Loucy (cell line): ENCODE measurements around the gene CLEC4F.
A peak's percentile ranks its signal among the peaks of the same experiment; 100 is the strongest.

ENCODE experiments used
- H2AFZ ChIP-seq: fragments of 200-600 bp; sonication (generic); 2 replicates; pipeline ENCODE4 v1.6.0; 2016; ENCODE audit warnings: antibody characterized with exemption, mild to moderate bottlenecking, low read length, moderate library complexity
- H3F3A ChIP-seq: fragments of 200-600 bp; 2 replicates; pipeline ENCODE4 v1.6.0; 2016; ENCODE audit warnings: antibody characterized with exemption, low read depth, mild to moderate bottlenecking
- H3K27me3 ChIP-seq: fragments of 200-600 bp; sonication (generic); 2 replicates; pipeline ENCODE4 v1.6.1; 2014; ENCODE audit warnings: low read length, mild to moderate bottlenecking; ENCODE audit not compliant: insufficient read depth, poor library complexity, severe bottlenecking
- H3K36me3 ChIP-seq: fragments of 200-600 bp; sonication (generic); 2 replicates; pipeline ENCODE4 v1.6.1; 2016; ENCODE audit warnings: low read length; ENCODE audit not compliant: insufficient read depth
- H3K4me1 ChIP-seq: fragments of 200-600 bp; sonication (generic); 2 replicates; pipeline ENCODE4 v1.5.1; 2014; ENCODE audit warnings: low read length, mild to moderate bottlenecking; ENCODE audit not compliant: insufficient read depth, poor library complexity, severe bottlenecking
- H3K4me2 ChIP-seq: fragments of 200-600 bp; sonication (generic); 2 replicates; pipeline ENCODE4 v1.6.0; 2014; ENCODE audit warnings: antibody characterized with exemption, low read length, low read depth, mild to moderate bottlenecking; ENCODE audit not compliant: poor library complexity, severe bottlenecking
- H3K4me3 ChIP-seq: fragments of 200-600 bp; sonication (generic); 2 replicates; pipeline ENCODE4 v1.5.1; 2014; ENCODE audit warnings: low read length, mild to moderate bottlenecking, mixed read lengths; ENCODE audit not compliant: poor library complexity, severe bottlenecking
- H3K79me2 ChIP-seq: fragments of 200-600 bp; sonication (generic); 2 replicates; pipeline ENCODE4 v1.6.1; 2014; ENCODE audit warnings: low read length; ENCODE audit not compliant: insufficient read depth
- H3K9ac ChIP-seq: fragments of 200-600 bp; sonication (generic); 2 replicates; pipeline ENCODE4 v1.6.0; 2014; ENCODE audit warnings: mild to moderate bottlenecking, low read depth, low read length, moderate library complexity; ENCODE audit not compliant: poor library complexity, severe bottlenecking
- H3K9me2 ChIP-seq: fragments of 200-600 bp; sonication (generic); replicated peaks from 2 replicates; pipeline ENCODE4 v1.6.1; 2016; ENCODE audit warnings: low read depth, low read length, mixed read lengths
- H3K9me3 ChIP-seq: fragments of 200-600 bp; sonication (generic); 2 replicates; pipeline ENCODE4 v1.6.1; 2014; ENCODE audit warnings: mild to moderate bottlenecking, antibody characterized with exemption, low read length, low read depth; ENCODE audit not compliant: insufficient read depth
- H4K20me1 ChIP-seq: fragments of 200-600 bp; sonication (generic); 2 replicates; pipeline ENCODE4 v1.6.0; 2014; ENCODE audit warnings: antibody characterized with exemption, low read length, mild to moderate bottlenecking; ENCODE audit not compliant: insufficient read depth, poor library complexity, severe bottlenecking
- EZH2phosphoT487 ChIP-seq: fragments of 200-600 bp; IDR thresholded peaks from 2 replicates; pipeline ENCODE4 v1.6.1; 2018; ENCODE audit warnings: antibody characterized with exemption, mild to moderate bottlenecking, moderate library complexity, borderline replicate concordance
- TF ChIP-seq, protein P1 (sequence below): fragments of 200-600 bp; sonication (generic); conservative IDR thresholded peaks from 2 replicates; pipeline ENCODE4 v1.5.1; 2014; ENCODE audit warnings: mild to moderate bottlenecking, antibody characterized with exemption, low read length

Gene CLEC4F

DNA sequence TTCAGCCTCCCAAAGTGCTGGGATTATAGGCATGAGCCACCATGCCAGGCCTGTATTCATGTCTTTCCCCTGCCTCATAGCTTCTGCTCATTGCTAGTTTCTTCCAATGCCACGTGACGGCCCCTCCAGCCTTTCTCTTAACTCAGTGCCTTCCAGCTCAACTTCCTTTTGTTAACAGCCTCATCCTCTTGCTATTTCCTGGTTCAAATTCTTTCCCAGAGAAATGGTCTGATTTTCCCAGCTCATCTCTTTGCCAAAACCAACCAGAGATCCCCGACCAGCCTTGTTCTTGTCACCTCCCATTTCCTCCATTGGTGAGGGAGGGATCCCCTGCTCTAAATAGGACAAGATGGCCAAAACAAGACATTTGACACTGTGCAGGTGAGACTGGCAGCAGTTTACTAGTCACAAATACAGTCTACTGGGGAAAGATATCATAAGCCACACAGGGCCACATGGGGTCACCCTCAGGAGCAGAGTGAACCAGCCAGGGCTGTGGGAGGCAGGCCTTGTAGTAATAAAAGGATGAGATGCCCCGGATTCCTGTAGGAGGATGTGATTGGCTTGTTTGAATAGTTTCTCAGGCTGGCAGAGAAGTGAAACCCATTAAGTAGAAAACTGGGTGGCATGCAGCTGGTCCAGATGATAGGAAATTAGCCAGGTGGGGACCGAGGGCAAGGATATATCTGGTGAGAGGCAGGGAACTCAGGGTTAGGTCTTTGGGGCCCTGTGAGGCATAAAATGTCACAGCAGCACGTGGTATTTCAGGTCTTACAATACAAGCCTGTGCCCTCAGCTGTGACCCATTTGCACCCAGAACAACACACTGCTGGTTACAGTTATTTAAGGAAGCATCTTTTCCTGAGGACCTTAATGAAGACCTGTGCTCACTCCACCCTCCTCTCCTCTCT lies 8.8 kb upstream of the CLEC4F start:
- no peaks in the 10 kb centered on the region for H3K79me2 ChIP-seq
- no peak overlapping the region for H3K9ac ChIP-seq
- H3K4me1 ChIP-seq = no peaks in the 10 kb centered on the region
- H3K9me2 ChIP-seq = no peaks in the 10 kb centered on the region
- no peaks in the 10 kb centered on the region for H3F3A ChIP-seq
- H3K27me3 ChIP-seq = no peaks in the 10 kb centered on the region
- H3K4me3 ChIP-seq = no peak overlapping the region
- no peaks in the 10 kb centered on the region for H3K36me3 ChIP-seq
- no peak overlapping the region for H3K4me2 ChIP-seq
- peak overlapping the region; percentile 62 for H2AFZ ChIP-seq
- H3K9me3 ChIP-seq = no peaks in the 10 kb centered on the region
- TF ChIP-seq, protein P1, sequence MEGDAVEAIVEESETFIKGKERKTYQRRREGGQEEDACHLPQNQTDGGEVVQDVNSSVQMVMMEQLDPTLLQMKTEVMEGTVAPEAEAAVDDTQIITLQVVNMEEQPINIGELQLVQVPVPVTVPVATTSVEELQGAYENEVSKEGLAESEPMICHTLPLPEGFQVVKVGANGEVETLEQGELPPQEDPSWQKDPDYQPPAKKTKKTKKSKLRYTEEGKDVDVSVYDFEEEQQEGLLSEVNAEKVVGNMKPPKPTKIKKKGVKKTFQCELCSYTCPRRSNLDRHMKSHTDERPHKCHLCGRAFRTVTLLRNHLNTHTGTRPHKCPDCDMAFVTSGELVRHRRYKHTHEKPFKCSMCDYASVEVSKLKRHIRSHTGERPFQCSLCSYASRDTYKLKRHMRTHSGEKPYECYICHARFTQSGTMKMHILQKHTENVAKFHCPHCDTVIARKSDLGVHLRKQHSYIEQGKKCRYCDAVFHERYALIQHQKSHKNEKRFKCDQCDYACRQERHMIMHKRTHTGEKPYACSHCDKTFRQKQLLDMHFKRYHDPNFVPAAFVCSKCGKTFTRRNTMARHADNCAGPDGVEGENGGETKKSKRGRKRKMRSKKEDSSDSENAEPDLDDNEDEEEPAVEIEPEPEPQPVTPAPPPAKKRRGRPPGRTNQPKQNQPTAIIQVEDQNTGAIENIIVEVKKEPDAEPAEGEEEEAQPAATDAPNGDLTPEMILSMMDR = no peak
- no peak for TF ChIP-seq EZH2phosphoT487
- H4K20me1 ChIP-seq = no peaks in the 10 kb centered on the region

DNA sequence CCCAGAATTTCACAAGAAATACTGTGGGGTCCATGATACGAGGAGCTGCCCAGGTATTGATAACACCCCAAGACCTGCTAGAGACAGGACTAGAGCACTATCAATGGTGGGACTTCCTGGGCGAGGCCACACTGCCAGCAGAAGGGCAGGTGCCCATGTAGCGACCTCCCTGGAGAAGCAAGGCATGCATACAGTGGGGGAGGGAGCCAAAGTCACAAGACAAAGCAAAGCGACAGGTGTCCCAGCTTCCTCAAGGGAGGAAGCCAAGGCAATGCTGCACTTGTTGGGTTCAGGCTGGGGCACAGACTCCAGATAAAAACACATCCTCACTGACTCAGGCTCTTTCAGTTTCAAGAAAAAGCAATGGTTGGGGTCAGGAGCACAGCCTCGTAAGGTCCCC lies 7.7 kb upstream of the CLEC4F start:
- Histone ChIP-seq H2AFZ (no peak overlapping the region), H3K4me2 (no peak overlapping the region), H3F3A (no peaks in the 10 kb centered on the region), H3K9me3 (no peaks in the 10 kb centered on the region), H4K20me1 (no peaks in the 10 kb centered on the region), H3K9ac (no peak overlapping the region), H3K36me3 (no peaks in the 10 kb centered on the region), H3K27me3 (no peaks in the 10 kb centered on the region), H3K4me3 (no peak overlapping the region), H3K79me2 (no peaks in the 10 kb centered on the region), H3K4me1 (no peaks in the 10 kb centered on the region), H3K9me2 (no peaks in the 10 kb centered on the region)
- TF ChIP-seq, protein P1 = no peak
- TF ChIP-seq EZH2phosphoT487 = no peak

DNA sequence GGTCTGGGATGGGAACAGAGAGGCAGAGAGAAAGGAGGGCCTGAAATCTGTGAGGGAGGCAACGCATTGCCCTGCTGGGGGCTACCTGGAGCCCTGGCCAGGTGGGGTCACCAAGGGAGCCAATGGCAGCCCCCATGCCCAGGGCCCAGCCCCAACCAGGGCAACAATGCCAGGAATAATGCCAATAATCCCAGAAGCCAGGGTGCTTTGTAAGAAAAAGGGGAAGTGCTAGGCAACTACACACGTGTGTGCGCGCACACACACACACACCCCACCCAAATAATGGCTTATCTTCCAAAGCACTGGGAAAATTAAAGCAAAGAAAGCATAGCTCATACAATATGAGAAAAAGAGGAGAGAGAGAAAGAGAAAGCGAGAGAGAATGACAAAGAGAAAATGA lies 7.0 kb upstream of the CLEC4F start:
- no peak overlapping the region for H3K4me3 ChIP-seq
- H4K20me1 ChIP-seq = no peaks in the 10 kb centered on the region
- no peak overlapping the region for H3K9ac ChIP-seq
- H3K4me2 ChIP-seq = no peak overlapping the region
- H3K79me2 ChIP-seq = no peaks in the 10 kb centered on the region
- no peaks in the 10 kb centered on the region for H3K4me1 ChIP-seq
- no peaks in the 10 kb centered on the region for H3K36me3 ChIP-seq
- TF ChIP-seq, protein P1 = no peak
- TF ChIP-seq EZH2phosphoT487 = no peak
- no peaks in the 10 kb centered on the region for H3F3A ChIP-seq
- no peaks in the 10 kb centered on the region for H3K9me2 ChIP-seq
- no peak overlapping the region for H2AFZ ChIP-seq
- H3K27me3 ChIP-seq = no peaks in the 10 kb centered on the region
- no peaks in the 10 kb centered on the region for H3K9me3 ChIP-seq
